Peyer's patch (tissue), 4 donors: ENCODE data around the gene GLMP. TPM values are rescaled to one million over a fixed set of nuclear protein-coding genes. Genes with fewer than 3 reads are reported as not detected.

Experiments
- DNase-seq, 3 donors: peaks; one replicate each; pipeline ENCODE4 v3.0.0-alpha.2; 2017 to 2019
- H3K27ac ChIP-seq, 4 donors: fragments of 200-600 bp; sonication (generic); one replicate each; pipeline ENCODE4 v1.5.1; 2016 to 2019
- H3K27me3 ChIP-seq, 2 donors: fragments of 200-600 bp; sonication (generic); one replicate each; pipeline ENCODE4 v1.5.1; 2019
- H3K36me3 ChIP-seq, 3 donors: fragments of 200-600 bp; sonication (generic); one replicate each; pipeline ENCODE4 v1.5.1; 2016 to 2019
- H3K4me1 ChIP-seq, 4 donors: fragments of 200-600 bp; sonication (generic); one replicate each; pipeline ENCODE4 v1.5.1; 2016 to 2019
- H3K4me3 ChIP-seq, 4 donors: fragments of 200-600 bp; sonication (generic); 1 replicate in 3 of 4; 2 replicates in 1 of 4; pipeline ENCODE4 v1.5.1; 2016 to 2019; ENCODE audit warnings: mild to moderate bottlenecking in 1 of 4
- H3K9me3 ChIP-seq, 4 donors: fragments of 200-600 bp; sonication (generic); one replicate each; pipeline ENCODE4 v1.5.1; 2016 to 2019; ENCODE audit warnings: mild to moderate bottlenecking in 1 of 4
- POLR2A ChIP-seq, 2 donors: fragments of 450-650 bp; IDR thresholded peaks; one replicate each; pipeline ENCODE4 v1.5.1; 2017; ENCODE audit warnings: antibody characterized with exemption in 2 of 2, mild to moderate bottlenecking in 2 of 2, moderate library complexity in 2 of 2
- total RNA-seq, 4 donors: library from RNA; depleted of rRNA; stranded (reverse); fragments of >200 nt; gene quantifications; one replicate each; pipeline ENCODE4 v1.1.0, GENCODE V29; 2016
- TF ChIP-seq, protein P1 (sequence below), 6 experiments: fragments of 450-650 bp in 4 of 6; fragments of 200-600 bp in 2 of 6; sonication (generic) in 1 of 6; IDR thresholded peaks; one replicate each; pipeline ENCODE4 v1.5.1; 2017 to 2019; ENCODE audit warnings: antibody characterized with exemption in 6 of 6, mild to moderate bottlenecking in 3 of 6, moderate library complexity in 1 of 6

GLMP gene
- total RNA-seq, 4 donors from 2014 or later = 23.1 to 67.8 (median 61.3) TPM

DNA sequence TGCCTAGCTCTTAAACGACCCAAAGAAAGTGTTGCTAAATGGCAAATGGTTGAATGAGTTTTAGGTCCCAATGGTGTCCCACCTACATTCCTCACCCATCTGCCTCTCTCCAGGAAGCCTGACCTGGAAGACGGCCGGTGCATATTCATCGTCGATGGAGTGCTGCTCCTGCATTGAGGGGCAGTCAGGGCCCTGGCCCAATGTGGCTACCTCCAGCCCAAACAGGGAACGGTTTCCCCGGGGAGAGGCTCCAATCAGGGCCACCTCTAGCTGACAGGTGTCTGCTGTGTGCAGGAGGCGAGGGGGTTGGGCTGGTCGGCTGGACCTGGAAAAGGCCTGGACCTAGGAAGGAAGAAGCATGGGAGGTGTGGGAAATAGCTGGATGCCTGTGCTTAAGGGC lies 1.6 kb downstream of the GLMP start:
- DNase-seq = no peak
- no peak for TF ChIP-seq POLR2A (IDR thresholded peaks at IDR 0.05)
- TF ChIP-seq, protein P1, sequence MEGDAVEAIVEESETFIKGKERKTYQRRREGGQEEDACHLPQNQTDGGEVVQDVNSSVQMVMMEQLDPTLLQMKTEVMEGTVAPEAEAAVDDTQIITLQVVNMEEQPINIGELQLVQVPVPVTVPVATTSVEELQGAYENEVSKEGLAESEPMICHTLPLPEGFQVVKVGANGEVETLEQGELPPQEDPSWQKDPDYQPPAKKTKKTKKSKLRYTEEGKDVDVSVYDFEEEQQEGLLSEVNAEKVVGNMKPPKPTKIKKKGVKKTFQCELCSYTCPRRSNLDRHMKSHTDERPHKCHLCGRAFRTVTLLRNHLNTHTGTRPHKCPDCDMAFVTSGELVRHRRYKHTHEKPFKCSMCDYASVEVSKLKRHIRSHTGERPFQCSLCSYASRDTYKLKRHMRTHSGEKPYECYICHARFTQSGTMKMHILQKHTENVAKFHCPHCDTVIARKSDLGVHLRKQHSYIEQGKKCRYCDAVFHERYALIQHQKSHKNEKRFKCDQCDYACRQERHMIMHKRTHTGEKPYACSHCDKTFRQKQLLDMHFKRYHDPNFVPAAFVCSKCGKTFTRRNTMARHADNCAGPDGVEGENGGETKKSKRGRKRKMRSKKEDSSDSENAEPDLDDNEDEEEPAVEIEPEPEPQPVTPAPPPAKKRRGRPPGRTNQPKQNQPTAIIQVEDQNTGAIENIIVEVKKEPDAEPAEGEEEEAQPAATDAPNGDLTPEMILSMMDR (IDR thresholded peaks at IDR 0.05) = no peak
- no peaks in the 10 kb centered on the region for H3K27me3 ChIP-seq
- H3K9me3 ChIP-seq = no peaks in the 10 kb centered on the region
- no peak overlapping the region for H3K27ac ChIP-seq
- H3K4me1 ChIP-seq = peaks cover 0 to 24% (median 0%) of the 10 kb centered on the region in 4 donors
- no peaks in the 10 kb centered on the region for H3K36me3 ChIP-seq
- no peak overlapping the region for H3K4me3 ChIP-seq

DNA sequence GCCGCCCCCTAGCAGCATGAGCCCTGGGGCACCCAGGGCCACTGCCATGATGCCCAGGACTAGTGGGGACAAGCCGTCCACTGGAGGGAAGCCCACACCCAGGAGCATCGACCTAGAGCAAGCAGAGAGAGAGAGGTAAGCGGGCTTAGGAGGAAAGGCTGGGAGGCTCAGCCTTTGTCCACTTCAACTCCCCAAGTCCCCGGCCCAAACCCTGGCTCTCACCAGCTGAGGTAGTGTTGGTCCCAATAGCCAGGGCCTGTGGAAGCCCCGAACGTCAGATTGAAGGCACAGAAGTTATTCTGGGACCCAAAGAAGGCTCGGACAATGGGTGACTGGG lies 2.4 kb downstream of the GLMP start:
- no peak overlapping the region for H3K4me3 ChIP-seq
- H3K27me3 ChIP-seq = no peaks in the 10 kb centered on the region
- H3K4me1 ChIP-seq = peaks cover 0 to 24% (median 0%) of the 10 kb centered on the region in 4 donors
- H3K27ac ChIP-seq = no peak overlapping the region
- no peak for TF ChIP-seq POLR2A (IDR thresholded peaks at IDR 0.05)
- TF ChIP-seq, protein P1 (IDR thresholded peaks at IDR 0.05) = no peak
- DNase-seq = no peak
- no peaks in the 10 kb centered on the region for H3K36me3 ChIP-seq
- no peaks in the 10 kb centered on the region for H3K9me3 ChIP-seq

DNA sequence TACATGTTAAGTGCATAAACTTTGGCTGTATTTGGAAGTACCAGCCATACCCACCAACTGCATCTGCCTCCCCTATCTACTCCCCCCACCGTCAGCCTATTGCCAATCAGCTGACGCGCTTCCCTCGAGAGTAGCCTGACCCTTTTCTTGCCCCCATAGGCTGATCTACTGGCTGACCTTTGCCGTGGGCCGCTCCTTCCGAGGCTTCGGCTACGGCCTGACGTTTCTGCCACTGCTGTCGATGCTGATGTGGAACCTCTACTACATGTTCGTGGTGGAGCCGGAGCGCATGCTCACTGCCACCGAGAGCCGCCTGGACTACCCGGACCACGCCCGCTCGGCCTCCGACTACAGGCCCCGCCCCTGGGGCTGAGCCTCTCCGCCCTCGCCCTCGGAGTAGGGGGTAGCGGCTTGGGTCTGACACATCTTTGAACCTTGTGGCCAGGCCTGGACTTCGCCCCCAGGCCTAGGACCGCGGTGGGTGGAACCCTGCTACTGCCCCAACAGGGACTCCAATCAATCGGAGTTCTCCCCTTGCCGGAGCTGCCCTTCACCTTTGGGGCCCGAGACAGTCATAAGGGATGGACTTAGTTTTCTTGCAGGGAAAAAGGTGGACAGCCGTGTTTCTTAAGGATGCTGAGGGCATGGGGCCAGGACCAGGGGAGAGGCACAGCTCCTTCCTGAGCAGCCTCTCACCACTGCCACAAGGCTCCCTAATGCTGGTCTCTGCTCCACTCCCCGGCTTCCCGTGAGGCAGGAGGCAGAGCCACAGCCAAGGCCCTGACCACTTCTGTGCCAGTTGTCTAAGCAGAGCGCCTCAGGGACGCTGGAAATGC lies 4.0 kb downstream of the GLMP start:
- Histone ChIP-seq H3K4me3 (peak overlapping the region; percentile 18 to 54 (median 34)), H3K4me1 (peaks cover 0 to 24% (median 0%) of the 10 kb centered on the region in 4 donors), H3K27me3 (no peaks in the 10 kb centered on the region), H3K9me3 (no peaks in the 10 kb centered on the region), H3K27ac (peak overlapping the region; percentile 39 to 75 (median 64)), H3K36me3 (no peaks in the 10 kb centered on the region)
- TF ChIP-seq POLR2A (IDR thresholded peaks at IDR 0.05) = peak; percentile 28 to 73
- TF ChIP-seq, protein P1 (IDR thresholded peaks at IDR 0.05) = no peak
- peak; percentile 65 to 95 (median 94) for DNase-seq

DNA sequence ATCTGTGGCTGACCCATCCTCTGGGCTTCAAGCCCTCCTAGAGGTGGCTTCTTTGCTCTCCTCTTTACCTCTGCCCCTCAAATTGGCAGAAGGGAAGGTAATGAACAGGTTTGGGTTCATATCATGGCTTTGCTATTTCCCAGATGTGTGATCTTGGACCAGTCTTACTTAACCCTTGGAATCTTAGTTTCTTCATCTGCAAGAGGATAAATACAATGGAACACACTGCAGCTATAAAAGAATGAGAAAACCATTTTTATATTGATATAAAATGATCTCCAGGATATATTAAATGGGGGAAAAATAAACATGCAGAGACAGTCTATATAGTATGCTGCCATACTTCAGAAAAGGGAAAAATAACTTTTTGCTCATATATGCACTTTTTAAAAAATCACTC lies 5.6 kb downstream of the GLMP start:
- peaks cover 0 to 20% (median 0%) of the 10 kb centered on the region in 4 donors for H3K4me1 ChIP-seq
- DNase-seq = no peak
- H3K4me3 ChIP-seq = no peak overlapping the region
- H3K27me3 ChIP-seq = no peaks in the 10 kb centered on the region
- H3K9me3 ChIP-seq = no peaks in the 10 kb centered on the region
- TF ChIP-seq, protein P1 (IDR thresholded peaks at IDR 0.05) = no peak
- TF ChIP-seq POLR2A (IDR thresholded peaks at IDR 0.05) = no peak
- H3K36me3 ChIP-seq = peaks cover 0 to 7% (median 0%) of the 10 kb centered on the region in 3 donors
- no peak overlapping the region for H3K27ac ChIP-seq

DNA sequence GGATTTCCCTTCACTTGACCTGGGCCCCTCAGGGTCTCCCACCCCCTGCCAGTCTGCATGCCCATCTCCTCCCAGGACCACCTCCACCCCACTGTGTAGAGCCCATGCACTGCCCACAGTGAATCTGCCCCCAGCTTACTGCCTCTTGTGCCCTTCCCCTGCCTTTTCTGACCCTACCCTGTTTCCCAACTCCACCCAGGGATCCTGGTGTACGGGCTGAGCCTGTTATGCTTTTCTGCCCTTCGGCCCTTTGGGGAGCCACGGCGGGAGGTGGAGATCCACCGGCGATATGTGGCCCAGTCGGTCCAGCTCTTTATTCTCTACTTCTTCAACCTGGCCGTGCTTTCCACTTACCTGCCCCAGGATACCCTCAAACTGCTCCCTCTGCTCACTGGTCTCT lies 9.4 kb downstream of the GLMP start:
- Histone ChIP-seq H3K27ac (no peak overlapping the region), H3K4me3 (no peak overlapping the region), H3K9me3 (no peaks in the 10 kb centered on the region), H3K27me3 (no peaks in the 10 kb centered on the region), H3K4me1 (peaks cover 0 to 23% (median 4%) of the 10 kb centered on the region in 4 donors), H3K36me3 (peaks cover 0 to 7% (median 0%) of the 10 kb centered on the region in 3 donors)
- TF ChIP-seq POLR2A (IDR thresholded peaks at IDR 0.05) = no peak
- TF ChIP-seq, protein P1 (IDR thresholded peaks at IDR 0.05) = no peak
- no peak for DNase-seq
